NCI-H226 (cell line): ENCODE data around the gene ANXA7.

ENCODE experiments used
- DNase-seq: peaks from one replicate; pipeline ENCODE4 v3.0.0-alpha.2; 2015

ANXA7 gene

GRCh38 chr10:73413528-73414229 is at the start of gene ANXA7:
Gene ANXA7 (minus strand): TSS chr10:73414058. CDS start chr10:73400856, 13,202 bp downstream.
- peak; percentile 89 for DNase-seq

- DNase-seq, result no peak
Measured at GRCh38 chr10:73460897-73461296, 47.0 kb upstream of the ANXA7 start.

DNA sequence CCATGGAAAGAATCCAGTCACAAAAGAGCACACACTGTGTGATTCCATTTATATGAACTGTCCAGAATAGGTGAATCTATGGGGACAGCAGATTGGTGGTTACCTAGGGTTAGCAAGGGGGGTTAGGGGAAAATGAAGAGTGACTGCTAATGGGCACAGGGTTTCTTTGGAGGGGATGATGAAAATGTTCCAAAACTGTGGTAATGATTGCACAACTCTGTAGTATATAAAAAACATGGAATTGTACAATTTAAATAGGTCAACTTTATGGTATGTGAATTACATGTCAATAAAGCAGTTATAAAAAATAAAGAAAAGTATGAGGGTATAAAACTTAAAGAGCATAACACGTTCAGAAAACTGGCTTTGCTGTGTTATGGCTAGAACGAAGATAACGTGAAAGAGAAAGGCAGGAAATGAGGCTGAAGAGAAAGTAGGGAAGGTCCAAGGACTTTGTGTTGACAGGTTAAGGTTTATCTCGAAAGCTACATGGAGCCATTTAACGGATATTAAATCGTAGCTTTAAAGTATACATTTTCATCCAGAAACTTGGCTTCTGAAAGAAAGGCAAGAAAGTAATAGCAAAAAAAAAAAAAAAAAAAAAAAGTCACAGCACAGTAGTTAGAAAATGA is 45.9 kb upstream of the ANXA7 start:
- DNase-seq, result no peak

DNA sequence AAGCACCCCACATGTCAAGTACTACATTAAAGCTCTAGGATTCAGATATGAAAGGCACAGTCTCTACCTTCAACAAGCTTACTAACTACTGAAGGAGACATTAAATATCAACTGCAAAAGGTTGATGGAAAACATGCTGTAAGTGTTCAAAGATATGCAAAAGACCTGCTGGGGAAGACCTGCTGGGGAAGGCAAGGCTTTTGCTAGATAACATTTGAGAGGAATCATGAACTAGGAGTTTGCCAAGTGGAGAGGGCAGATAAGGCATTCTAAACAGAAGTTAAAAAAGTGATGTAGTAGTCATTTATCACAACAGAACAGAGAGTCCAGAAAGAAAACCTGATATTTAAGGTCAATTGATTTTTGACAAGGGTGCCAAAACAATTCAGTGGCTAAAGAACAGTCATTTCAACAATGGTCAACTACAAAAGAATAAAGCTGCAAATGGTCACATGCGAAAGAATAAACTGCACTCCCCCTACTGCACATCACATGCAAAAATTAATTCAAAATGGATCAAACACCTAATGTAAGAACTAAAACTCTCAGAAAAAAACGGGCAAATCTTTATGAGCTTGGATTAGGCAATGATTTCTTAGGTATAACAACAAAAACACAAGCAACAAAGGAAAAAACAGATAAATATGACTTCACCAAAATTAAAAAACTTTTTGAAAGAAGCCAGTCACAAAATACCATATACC is 42.5 kb upstream of the ANXA7 start:
- DNase-seq, result no peak

GRCh38 chr10:73449113-73449512 is 35.3 kb upstream of the ANXA7 start:
- DNase-seq, result no peak

DNA sequence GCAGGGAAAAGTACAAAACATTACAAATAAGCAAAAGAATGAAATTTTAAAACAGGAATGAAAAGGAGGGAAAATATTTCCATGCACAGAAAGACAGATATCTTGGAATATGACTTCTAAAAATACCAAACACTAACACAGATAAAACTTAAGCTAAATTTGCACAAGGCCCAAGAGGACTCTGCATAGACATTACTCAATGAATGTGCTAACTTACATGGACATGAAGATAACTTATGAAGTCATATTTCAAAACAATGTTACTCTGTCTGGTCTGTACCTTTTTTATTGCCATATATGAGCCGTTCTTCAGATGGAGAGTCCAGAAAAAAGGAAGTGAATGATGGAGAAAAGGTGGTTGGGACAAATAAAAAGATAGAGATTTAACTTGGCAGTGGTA is 34.5 kb upstream of the ANXA7 start:
- no peak for DNase-seq

DNA sequence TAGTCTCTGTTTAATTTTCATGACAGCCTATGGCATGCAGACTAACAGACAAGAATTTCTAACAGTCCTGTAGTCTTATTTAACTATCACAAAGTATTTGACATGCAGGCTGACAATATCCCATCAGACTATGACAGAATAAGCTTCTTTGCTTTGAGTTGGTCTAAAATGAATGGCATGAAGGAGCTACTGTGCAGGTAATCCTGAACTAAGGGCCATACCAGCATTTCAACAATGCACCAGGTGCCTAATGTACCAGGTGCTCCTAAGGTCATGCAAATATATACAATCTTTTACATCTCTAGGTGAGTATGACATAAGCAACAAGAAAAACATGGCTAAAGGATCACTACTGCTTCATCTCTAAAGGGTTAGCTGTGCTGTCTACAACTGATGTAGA is 33.1 kb upstream of the ANXA7 start:
- no peak for DNase-seq

DNA sequence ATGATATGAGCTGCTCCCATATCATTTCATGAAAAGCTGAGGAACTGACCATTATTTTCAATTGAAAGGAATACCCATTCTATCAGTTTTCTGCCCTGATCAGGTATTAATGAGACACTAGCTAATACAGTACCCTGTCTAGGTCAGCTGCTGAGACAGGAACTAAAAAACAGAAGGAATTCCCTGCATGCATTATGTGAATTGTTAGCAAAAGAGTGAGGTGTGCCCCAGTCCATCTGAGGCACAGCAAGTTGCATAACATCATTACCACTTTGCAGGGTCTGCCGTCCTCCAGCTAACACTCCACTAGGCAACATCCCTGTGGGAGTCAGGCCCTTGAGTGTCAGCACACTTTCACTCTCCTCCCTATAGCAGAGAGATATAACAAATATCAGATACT is 30.6 kb upstream of the ANXA7 start:
- DNase-seq, result no peak

- peak; percentile 68 for DNase-seq
Measured at GRCh38 chr10:73439605-73440312, 25.9 kb upstream of the ANXA7 start.

DNA sequence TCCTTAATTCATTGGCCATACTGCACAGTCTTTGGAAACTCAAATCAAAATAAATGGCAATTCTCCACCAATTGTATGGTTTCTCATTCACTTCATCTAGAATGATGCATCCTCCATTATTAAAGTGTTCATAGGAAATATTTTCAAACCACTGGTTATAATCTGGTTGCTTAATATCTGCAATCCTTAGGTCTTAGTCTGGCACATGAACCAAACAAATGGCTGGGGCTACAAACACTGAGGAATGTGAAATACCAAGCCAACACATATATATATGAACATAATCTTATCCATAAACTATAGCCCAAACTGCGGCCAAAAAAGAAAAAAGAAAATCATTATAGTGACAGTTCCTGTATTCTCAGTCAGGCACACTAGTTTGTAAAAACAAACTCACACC is 25.2 kb upstream of the ANXA7 start:
- peak; percentile 12 for DNase-seq

GRCh38 chr10:73433538-73433867 is 19.6 kb upstream of the ANXA7 start, which contains the start of gene MSS51:
Gene MSS51 (minus strand): TSS chr10:73433561. CDS start chr10:73428284, 5,277 bp downstream.
- no peak for DNase-seq

DNA sequence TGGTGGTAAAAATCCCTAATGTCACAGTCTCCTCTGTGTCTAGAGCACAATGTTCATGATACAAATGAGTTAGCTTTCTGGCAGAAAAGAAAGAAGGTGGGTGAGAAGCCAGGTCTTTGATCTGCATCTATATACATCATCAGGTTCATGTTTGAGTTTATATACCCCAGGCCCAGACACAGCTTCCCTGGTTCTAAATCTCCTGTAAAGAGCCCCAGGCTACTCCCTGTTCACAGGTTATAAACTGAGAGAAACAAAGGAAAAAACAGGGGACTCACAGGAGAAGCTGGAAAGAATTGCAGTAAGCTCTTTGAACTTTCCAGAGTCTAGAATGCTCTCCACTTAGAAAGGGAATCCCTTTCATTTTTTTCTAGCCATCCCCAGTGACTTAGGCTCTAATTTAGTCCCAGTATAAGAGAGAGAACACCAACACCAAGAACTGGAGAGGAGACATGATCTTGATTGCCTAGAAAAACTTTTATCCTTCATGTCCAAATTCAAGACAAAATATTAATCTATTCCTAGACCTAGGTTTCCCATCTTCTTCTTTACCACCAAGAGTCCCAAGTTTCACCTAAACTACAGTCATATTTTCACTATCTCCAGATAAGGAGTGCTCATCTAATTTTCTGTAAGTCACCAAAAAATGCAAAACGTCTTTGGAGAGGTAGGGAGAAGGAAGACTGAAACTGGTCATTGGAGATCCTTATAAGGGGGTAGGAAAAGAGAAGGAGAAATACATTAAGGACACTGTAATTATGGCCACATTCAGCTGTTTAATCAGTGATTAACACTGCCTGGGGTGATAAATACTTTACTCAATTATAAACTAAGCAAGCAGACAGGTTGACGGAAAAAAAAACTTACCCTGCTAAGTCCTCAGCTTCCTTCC is 19.0 kb upstream of the ANXA7 start:
- DNase-seq, result no peak

DNA sequence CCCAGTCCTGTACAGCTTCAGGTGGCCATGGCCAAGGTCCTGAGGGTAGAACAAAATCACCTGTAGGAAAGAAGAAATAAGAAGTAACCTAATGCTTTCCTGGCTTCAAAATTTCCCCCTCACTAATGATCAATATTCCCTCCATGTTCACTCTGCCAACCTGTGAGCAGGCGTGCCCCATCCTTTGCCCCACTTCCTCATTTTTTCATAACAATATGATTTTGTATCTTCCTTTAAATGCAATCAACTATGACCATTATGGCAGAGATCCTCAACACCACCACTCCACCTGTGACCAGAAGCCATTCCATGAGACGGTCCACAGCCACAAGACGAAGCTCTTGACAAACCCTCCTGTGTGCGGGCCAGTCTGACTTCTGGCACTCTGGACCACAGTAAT is 12.5 kb upstream of the ANXA7 start:
- no peak for DNase-seq

DNA sequence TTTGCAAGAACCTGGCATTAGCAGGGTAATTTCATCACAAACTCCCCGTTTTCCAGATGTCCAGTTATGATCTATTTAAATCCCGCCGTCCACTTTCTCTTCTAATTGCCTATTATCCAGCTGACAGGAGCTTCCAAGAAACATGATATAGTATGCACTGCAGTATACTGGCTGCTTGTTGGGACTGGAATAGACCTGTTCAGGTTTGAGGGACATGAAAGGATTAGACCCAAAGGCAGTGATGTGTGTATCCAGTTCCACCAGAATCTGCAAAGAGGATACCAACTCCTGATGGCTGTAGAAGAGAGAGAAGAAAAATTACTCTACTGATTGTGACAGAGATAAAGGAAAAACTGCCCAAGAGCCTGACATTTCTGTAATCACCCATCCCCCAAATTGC is 10.6 kb upstream of the ANXA7 start:
- DNase-seq, result no peak

GRCh38 chr10:73423309-73423708 is 9.5 kb upstream of the ANXA7 start:
- DNase-seq, result no peak

DNA sequence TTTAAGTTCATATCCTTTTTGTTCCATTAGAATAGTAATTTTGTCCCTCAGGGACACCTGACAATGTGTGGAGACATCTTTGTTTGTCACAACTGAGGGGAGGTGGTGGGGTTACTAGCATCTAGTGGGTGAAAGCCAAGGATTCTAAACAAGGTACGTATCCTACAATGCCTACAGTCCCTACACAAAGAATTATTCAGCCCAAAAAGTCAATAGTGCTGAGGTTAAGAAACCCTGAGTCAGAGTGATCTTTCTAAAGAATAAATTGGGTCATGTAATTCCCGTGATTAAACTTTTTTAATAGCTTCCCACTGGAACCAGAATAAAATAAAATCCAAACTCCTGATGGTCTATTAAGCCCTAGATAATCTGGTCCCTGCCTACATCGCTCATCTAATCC is 2.7 kb upstream of the ANXA7 start:
- no peak for DNase-seq

DNA sequence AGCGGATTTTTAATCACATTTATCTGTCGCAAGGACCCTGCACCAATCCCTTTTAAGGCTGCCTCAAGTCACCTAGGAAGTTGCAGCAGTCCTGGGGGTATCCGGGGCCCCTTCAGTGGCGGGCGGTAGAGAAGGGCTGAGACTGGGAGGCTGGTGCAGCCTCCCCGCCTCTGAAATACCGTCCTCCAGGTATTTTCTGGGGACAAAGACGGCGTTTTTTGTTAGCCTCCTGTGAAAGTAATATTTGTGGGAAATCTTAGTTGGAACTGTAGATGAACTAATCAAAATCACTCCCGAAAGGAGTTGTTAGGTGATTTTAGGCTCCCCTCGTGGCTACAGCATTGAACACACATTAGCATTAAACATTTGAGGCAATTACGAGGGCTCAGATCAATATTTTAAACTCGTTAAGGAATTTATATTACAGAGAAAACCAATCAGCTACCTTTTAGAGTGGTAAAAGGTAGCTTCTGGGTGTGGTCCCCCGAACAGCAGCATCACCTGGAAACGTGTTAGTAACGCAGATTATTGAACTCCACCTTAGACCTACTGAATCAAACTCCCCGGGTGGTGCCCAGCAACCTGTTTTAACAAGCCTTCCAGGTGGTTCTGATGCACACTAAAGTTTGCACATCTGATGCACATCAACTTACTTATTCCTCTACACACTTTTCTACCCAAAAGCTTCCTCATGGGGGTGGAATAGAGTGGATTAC is 530 bp upstream of the ANXA7 start:
- no peak for DNase-seq

DNA sequence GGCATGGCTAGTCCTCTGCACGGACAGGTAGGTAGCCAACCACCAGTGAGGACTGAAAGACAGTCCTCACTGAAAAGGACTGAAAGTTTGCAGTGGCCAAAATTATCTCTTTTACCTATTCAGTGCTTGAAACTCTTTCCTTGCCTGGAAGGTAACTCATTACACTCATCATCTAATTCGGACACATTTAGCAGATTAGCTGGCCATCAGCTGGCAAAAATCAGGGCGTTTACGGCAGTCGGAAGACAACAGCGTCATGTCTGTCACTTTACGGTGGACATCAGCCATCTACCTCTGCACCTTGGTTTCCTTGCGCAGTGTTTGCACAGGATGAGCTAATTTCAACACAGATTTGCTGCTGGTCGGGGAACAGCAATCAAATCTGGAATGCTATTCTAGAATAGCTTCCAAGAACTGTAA is 740 bp downstream of the ANXA7 start:
- DNase-seq, result peak; percentile 30

DNA sequence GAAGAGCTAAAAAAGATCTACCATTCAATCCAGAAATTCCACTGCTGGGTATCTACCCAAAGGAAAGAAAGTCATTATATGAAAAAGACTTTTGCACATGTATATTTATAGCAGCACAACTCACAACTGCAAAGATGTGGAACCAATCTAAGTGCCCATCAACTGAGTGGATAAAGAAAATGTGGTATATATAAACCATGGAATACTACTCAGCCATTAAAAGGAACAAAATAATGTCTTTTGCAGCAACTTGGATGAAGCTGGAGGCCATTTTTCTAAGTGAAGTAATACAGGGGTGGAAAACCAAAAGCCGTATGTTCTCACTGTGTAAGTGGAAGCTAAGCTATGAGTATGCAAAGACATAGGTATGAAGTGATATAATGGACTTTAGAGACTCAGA is 3.0 kb downstream of the ANXA7 start:
- DNase-seq, result no peak

GRCh38 chr10:73408978-73409521 is 4.8 kb downstream of the ANXA7 start:
- DNase-seq, result no peak

GRCh38 chr10:73408061-73408460 is 5.8 kb downstream of the ANXA7 start:
- DNase-seq, result peak; percentile 26

- no peak for DNase-seq
Measured at GRCh38 chr10:73407495-73407894, 6.4 kb downstream of the ANXA7 start.
